ENCODE results near the gene NOTCH2.
A peak's percentile ranks its signal among the peaks of the same experiment; 100 is the strongest.
"Not testable (repeated sequence)": the region's sequence is repeated elsewhere in the genome, so short reads cannot be mapped to it uniquely, and the experiment has no call there.

The NOTCH2 gene

DNA sequence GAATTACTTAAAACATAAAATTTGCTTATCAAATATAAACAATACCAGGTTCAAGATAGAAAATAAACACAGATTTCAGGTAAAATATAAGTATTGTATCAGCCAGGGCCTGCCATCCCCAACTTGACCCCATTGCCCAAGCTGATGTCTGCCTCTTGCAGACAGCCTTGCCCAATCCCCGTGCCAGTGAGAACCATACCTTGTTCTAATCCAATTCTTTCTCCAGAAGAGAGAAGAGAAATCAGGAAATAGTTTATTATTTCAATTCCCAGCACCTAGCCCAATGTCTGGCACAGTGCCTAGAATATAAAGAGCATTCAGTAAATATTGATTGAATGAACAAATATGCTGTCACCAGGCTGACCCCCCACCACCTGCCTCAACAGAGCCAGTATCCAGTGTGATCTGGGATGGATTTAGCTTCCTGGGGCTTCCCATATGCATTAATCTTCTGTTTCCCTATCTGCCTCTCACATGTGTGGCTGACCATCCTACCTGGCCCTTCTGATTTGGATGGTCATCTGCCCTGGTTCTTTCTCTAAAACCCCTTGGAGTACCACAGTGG is 27.6 kb upstream of the NOTCH2 start:
- not testable (repeated sequence) for H3K9ac ChIP-seq (ENCODE audit: low read depth, low read length)

DNA sequence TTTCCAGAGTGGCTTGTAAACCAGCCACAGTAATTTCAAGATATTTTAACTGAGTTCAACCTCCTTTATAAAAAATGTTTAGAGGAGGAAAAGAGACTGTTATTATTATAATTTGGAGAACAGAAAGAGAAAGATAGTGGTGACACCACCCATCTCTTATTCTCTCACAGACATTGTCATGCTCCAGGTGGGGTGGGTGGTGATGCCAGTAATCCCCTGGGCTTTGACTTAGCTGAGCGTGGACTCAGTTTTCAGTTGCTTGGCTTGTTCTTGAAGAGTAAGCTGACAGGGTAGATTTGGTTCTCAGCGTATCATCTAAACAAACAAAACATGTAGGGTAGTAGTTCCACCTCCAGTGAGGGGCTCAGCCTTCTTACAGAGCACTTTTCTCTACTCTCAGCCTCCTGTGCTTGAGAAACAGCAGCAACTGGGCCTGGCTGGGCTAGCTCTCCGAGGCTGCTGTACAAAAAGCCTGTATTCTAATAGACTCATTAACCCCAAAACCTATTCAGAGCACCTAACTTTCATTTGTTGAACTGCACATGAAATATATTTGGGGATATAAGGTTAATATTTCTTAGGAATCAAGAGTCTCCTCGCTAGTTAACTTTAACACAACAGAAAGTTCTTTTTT is 24.2 kb upstream of the NOTCH2 start:
- not testable (repeated sequence) for H3K36me3 ChIP-seq (ENCODE audit: insufficient read depth, low read length); H3K9me3 ChIP-seq (ENCODE audit: control insufficient read depth, insufficient read depth, low read length); H3K4me1 ChIP-seq (ENCODE audit: insufficient read depth, low read length); H3K9ac ChIP-seq (ENCODE audit: low read depth, low read length)

More for the DNA sequence above, 27.6 kb upstream of the NOTCH2 start:
- not testable (repeated sequence) for H3K36me3 ChIP-seq (ENCODE audit: insufficient read depth, low read length); H3K9me3 ChIP-seq (ENCODE audit: control insufficient read depth, insufficient read depth, low read length); H3K4me1 ChIP-seq (ENCODE audit: insufficient read depth, low read length)

DNA sequence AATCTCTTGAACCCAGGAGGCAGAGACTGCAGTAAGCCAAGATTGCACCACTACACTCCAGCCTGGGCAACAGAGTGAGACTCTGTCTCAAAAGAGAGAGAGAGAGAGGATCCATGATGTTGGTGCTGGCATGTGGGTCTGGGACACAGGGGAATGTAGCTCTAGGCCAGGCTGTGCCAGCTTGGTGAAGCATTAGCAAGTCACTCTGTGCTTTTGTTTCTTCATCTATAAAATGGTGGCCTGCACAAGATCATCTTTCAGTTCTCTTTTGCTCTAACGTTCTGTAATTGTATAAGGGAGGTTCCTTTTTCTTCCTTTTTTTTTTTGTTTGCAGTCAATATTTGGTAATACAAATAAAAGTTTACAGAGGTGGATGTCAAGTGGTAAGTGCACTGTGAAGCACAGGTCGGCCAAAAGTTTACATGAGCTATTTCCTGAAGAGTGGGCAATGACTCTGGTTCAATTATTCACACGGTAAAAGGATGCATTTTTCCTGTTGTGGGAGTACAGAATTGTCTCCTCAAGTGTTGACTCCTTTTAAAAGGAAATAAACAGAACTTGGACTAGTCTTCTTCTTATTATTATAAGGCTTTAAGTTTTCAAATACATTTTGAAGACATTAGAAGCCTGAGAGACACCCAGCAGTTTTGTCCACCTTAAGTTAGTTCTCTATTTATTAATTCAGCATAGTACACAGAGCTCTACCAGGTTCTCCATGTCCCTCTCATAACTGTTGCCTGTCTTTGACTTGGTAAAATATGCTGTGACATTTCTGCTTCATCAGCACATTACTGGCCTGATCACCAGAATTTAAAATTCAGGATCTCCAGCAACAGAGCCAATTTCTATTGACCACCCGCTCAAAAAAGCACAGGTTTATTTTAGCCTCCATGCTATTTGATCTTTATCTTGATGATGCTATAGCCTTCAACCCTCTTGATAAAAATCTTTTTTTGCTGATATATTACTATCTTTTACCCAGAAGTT is 23.1 kb upstream of the NOTCH2 start:
- H3K4me1 ChIP-seq (ENCODE audit: insufficient read depth, low read length); H3K9ac ChIP-seq (ENCODE audit: low read depth, low read length); H3K9me3 ChIP-seq (ENCODE audit: control insufficient read depth, insufficient read depth, low read length); H3K36me3 ChIP-seq (ENCODE audit: insufficient read depth, low read length): not testable (repeated sequence)

DNA sequence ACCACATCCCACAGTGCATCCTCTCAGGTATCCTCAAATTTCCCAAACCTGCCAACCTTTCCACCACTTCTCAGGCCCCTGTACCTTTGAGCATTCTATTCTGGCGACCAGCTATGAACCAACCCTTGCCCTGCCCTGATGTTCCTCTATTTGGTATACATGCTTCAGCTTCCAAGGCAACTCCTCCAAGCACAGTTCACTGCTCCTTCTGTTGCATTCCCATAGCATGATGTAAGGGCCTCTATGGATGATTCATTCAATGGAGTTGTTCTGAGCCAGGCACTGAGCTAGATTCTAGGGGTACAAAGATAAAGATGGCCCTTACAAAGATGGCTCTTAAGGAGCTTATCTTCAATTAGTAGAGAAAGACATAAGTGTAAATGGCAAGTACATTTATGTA is 21.4 kb upstream of the NOTCH2 start:
- not testable (repeated sequence) for H3K36me3 ChIP-seq (ENCODE audit: insufficient read depth, low read length); H3K9ac ChIP-seq (ENCODE audit: low read depth, low read length); H3K9me3 ChIP-seq (ENCODE audit: control insufficient read depth, insufficient read depth, low read length); H3K4me1 ChIP-seq (ENCODE audit: insufficient read depth, low read length)

DNA sequence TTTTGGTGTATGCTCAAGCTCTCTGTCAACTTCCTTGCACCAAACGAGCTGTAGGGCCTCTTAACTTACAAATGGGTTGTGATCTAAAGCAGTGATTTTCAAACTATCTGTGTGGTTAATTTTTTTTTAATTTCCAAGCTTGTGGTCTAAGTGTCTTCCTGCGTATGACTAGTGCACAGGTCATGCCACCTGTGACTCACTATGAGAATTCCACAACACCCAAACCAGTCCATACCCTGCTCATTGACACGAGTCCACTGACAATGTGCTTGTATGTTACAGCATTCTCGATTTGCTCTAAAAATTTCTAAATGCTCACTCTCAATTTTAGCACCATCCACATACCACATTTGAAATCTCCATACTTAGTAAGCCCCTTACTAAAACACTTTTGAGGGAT is 18.5 kb upstream of the NOTCH2 start:
- H3K9me3 ChIP-seq (ENCODE audit: control insufficient read depth, insufficient read depth, low read length); H3K9ac ChIP-seq (ENCODE audit: low read depth, low read length); H3K4me1 ChIP-seq (ENCODE audit: insufficient read depth, low read length); H3K36me3 ChIP-seq (ENCODE audit: insufficient read depth, low read length): not testable (repeated sequence)

DNA sequence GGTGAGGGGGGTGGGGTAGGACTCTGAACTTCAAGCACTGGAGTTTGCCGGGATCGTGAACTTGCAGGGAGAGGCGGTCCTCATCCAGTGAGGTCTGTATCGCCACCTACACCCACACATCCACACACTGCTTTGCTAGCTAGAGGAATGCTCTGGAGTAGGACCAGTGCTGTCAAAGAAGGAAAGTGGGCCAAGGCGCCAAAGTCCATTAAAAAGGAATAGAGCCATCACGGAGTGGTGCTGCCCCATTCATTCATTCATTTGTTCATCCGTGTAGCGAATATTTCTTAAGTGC is 405 bp upstream of the NOTCH2 start:
- H3K4me1 ChIP-seq (ENCODE audit: insufficient read depth, low read length); H3K9ac ChIP-seq (ENCODE audit: low read depth, low read length); H3K9me3 ChIP-seq (ENCODE audit: control insufficient read depth, insufficient read depth, low read length); H3K36me3 ChIP-seq (ENCODE audit: insufficient read depth, low read length): not testable (repeated sequence)

DNA sequence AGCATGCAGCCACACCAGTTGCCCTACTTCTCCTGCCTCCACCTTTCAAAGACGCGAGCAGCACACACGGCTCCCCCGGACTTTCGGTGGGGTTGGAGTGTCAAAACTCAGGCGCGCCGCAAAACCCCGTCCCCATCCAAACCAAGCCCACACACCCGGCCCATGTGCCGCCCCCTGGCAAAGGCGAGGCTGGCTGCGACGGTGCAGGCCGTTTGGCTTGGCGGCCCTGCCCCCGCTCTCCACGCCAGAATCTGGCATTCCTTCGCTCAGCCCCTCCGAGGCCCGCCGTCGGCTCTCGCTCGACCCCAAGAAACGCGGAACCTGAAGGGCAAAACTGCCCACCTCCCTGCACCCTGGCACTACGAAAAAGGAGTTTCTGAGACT is 787 bp downstream of the NOTCH2 start:
- not testable (repeated sequence) for H3K4me1 ChIP-seq (ENCODE audit: insufficient read depth, low read length); H3K36me3 ChIP-seq (ENCODE audit: insufficient read depth, low read length); H3K9me3 ChIP-seq (ENCODE audit: control insufficient read depth, insufficient read depth, low read length)
- peak overlapping the region; percentile 20; the same call in 1 of the 2 replicates for H3K9ac ChIP-seq (ENCODE audit: low read depth, low read length)

DNA sequence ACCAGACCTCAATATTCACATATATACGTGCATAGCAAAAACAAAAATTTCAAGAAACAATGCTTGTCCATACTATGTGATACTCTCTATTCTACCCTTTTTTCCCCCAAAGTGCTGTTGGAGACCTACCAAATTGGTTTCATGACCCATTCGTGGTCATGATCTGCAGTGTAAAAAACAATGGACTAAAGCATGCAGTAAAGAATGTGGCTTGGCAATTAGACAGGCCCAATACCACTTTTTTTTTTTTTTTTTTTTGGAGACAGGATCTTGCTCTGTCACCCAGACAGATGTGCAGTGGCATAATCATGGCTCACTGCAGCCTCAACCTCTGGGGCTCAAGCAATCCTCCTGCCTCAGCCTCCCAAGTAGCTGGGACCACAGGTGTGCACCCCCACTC is 21.3 kb downstream of the NOTCH2 start:
- not testable (repeated sequence) for H3K9me3 ChIP-seq (ENCODE audit: control insufficient read depth, insufficient read depth, low read length); H3K9ac ChIP-seq (ENCODE audit: low read depth, low read length); H3K4me1 ChIP-seq (ENCODE audit: insufficient read depth, low read length); H3K36me3 ChIP-seq (ENCODE audit: insufficient read depth, low read length)

DNA sequence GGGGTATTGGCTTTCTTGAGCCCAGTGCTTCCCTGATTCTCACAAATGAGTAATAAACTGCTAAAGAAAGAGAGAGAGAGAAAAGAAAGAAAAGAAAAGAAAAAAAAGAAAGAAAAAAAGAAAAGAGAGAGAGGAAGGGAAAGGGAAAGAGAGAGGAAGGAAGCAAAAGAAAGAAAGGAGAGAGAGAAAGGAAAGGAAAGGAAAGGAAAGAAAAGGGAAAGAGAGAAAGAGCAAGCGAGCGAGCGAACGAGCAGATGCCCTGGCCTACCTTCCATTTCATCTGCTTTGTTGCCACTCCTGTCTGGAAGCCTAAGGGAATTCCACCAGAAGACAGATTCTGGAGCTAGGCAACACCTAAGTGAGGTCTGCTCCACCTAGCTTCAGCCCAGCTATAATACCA is 27.7 kb downstream of the NOTCH2 start:
- H3K4me1 ChIP-seq (ENCODE audit: insufficient read depth, low read length); H3K9ac ChIP-seq (ENCODE audit: low read depth, low read length); H3K9me3 ChIP-seq (ENCODE audit: control insufficient read depth, insufficient read depth, low read length); H3K36me3 ChIP-seq (ENCODE audit: insufficient read depth, low read length): not testable (repeated sequence)

DNA sequence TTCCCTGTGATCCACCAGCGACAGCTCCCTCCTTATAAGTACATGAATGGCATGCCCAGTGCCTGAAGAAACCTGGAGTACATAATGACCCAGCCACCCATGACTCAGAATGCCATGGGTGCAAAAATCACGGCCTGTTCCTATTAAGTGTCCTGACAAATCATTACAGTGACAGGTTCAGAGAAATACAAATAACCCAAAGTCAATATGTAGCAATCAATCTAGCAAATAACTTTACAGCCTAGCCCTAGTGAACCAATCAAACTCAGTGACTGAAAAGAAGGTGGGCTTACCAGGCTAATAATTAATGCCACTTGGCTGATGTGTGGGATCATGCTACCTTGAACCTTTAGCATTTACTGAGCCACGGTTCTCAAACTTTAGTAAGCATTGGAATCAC is 37.2 kb downstream of the NOTCH2 start:
- not testable (repeated sequence) for H3K4me1 ChIP-seq (ENCODE audit: insufficient read depth, low read length); H3K36me3 ChIP-seq (ENCODE audit: insufficient read depth, low read length); H3K9ac ChIP-seq (ENCODE audit: low read depth, low read length); H3K9me3 ChIP-seq (ENCODE audit: control insufficient read depth, insufficient read depth, low read length)

DNA sequence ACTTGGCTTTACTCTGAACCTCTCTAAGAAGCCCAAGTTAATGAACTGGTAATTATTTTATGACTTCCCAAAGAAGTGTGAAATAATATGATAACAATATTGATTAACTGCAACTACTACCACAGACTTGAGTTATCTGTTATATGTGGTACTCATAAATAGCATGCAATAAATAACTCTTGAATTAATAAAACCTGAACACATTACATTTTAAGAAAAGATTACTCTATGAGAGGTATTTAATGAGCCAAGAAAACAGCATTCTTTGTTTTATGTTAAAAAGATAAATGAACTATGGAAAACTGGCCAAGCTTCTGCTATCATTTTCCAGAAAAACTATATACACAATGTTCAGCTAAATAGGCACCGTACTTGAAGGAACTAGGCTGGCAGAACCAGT is 45.7 kb downstream of the NOTCH2 start:
- H3K9ac ChIP-seq (ENCODE audit: low read depth, low read length); H3K9me3 ChIP-seq (ENCODE audit: control insufficient read depth, insufficient read depth, low read length); H3K36me3 ChIP-seq (ENCODE audit: insufficient read depth, low read length); H3K4me1 ChIP-seq (ENCODE audit: insufficient read depth, low read length): not testable (repeated sequence)

DNA sequence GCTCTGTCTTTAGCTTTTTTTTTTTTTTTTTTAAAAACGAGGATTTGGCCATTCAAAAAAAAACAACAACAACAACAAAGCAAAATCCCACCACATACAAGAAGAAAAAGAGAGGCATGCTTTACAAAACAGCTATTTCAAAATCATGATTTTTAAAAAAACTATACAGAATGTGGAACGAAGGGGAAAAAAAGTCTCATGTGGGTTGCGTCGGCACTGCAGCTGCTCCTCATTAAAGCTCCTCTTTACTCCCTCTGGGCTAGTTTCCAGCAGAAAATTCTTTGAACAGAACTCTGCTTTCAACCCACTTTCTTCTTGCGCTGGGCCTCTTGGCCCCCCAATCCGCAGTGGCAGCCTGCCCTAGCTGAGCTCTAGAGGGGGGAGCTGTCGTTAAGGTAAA is 54.5 kb downstream of the NOTCH2 start:
- not testable (repeated sequence) for H3K9ac ChIP-seq (ENCODE audit: low read depth, low read length); H3K9me3 ChIP-seq (ENCODE audit: control insufficient read depth, insufficient read depth, low read length); H3K36me3 ChIP-seq (ENCODE audit: insufficient read depth, low read length); H3K4me1 ChIP-seq (ENCODE audit: insufficient read depth, low read length)

DNA sequence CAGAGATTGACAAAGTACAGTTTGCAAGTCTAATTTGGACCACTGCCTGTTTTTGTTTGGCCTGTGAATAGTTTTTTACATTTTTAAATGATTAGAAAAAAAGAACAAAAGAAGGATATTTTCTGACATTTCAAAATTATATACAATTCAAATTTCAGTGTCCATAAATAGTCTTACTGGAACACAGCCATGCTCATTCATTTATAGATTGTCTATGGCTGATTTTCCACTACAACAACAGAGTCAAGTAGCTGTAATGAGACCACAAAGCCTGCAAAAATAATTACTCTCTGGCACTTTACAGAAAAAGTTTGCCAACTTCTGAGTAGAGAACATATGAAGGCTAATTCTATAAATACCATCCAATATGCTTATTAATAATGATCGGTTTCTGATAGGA is 61.1 kb downstream of the NOTCH2 start:
- H3K9ac ChIP-seq (ENCODE audit: low read depth, low read length); H3K9me3 ChIP-seq (ENCODE audit: control insufficient read depth, insufficient read depth, low read length); H3K4me1 ChIP-seq (ENCODE audit: insufficient read depth, low read length); H3K36me3 ChIP-seq (ENCODE audit: insufficient read depth, low read length): not testable (repeated sequence)

DNA sequence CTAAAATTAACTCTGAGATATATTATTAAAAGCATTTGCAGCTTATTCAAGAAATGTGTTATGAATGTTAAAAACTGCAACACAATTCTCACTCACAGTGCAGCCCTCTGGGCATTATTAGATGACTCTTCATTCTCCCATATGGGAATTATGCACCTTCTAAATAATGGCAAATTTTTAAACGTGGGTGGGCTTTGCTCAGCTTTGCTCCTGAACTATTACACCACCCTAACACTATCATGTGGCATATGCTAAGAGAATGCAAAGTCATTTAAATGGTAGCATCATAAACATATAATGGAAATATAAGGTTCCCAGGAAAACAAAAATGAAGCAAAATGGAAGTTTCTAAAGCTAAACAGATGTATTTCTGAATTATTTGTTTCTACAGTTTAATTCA is 61.6 kb downstream of the NOTCH2 start:
- not testable (repeated sequence) for H3K9ac ChIP-seq (ENCODE audit: low read depth, low read length); H3K4me1 ChIP-seq (ENCODE audit: insufficient read depth, low read length); H3K36me3 ChIP-seq (ENCODE audit: insufficient read depth, low read length); H3K9me3 ChIP-seq (ENCODE audit: control insufficient read depth, insufficient read depth, low read length)

DNA sequence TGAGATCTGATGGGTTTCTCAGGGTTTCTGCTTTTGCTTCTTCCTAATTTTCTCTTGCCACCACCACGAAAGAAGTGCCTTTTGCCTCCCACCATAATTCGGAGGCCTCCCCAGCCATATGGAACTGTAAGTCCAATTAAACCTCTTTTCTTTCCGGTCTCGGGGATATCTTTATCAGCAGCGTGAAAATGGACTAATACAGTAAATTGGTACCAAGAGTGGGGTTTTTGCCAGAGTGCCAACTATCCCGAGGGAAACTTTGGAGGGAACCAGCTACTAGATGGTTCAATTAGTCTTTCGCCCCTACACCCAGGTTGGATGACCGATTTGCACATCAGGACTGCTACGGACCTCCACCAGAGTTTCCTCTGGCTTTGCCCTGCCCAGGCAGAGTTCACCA is 68.4 kb downstream of the NOTCH2 start:
- H3K9me3 ChIP-seq (ENCODE audit: control insufficient read depth, insufficient read depth, low read length); H3K36me3 ChIP-seq (ENCODE audit: insufficient read depth, low read length); H3K9ac ChIP-seq (ENCODE audit: low read depth, low read length); H3K4me1 ChIP-seq (ENCODE audit: insufficient read depth, low read length): not testable (repeated sequence)

Measured in ES-I3 (cell line).